ENCODE results near the gene BLM.
A peak's percentile ranks its signal among the peaks of the same experiment; 100 is the strongest.
"Not testable (repeated sequence)": the region's sequence is repeated elsewhere in the genome, so short reads cannot be mapped to it uniquely, and the experiment has no call there.

BLM gene

DNA sequence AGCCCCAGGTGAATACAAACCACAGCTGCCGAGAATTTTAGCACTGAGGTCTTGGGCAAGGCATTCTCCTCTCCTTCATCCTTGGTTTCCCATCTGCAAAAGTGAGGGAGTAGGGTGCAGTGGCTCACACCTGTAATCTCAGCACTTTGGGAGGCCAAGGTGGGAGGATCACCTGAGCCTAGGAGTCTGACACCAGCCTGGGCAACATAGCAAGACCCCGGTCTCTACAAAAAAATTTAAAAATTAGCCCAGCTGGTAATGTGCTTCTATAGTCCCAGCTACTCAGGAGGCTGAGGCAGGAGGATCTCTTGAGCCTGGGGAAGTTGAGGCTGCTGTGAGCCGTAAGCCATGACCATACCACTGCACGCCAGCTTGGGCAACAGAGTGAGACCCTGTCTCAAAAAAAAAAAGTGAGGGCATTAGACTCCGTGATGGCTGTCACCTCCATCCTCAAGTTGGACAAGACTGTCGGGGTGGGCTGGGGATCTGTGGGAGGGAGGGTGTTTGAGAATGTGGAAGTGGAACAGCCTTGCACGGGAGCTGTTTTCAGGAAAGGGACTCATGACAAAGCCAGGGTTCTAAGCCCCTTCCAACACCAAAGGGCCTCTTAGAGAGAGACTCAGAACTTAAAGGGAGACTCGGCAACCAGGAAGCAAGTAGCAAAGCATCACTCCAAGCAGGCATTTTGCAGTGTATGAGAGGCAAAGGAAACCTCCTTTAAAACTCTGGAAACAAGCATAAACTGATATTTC is 105.2 kb downstream of the BLM start:
- DNase-seq (ENCODE audit: low spot score) = no peak

DNA sequence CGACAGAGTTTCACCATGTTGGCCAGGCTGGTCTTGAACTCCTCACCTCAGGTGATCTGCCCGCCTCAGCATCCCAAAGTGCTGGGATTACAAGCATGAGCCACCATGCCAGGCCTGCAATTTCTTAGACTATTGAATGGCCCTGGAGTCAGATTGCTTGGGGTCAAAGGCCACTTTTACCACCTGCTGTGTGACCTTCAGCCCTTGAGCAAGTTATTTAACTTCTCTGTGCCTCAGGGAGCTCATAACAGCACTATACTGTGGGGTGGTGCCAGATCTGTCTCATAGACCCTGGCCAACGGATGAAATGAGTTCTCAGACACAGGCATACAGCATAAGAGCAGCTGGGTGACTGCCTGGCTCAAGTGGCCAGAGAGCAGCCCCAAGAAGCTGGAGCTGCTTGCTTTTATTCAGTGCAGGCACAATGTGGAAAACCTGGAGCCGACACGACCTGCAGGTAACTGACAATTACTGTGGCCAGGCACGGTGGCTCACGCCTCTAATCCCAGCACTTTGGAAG is 106.4 kb downstream of the BLM start:
- DNase-seq (ENCODE audit: low spot score) = no peak

DNA sequence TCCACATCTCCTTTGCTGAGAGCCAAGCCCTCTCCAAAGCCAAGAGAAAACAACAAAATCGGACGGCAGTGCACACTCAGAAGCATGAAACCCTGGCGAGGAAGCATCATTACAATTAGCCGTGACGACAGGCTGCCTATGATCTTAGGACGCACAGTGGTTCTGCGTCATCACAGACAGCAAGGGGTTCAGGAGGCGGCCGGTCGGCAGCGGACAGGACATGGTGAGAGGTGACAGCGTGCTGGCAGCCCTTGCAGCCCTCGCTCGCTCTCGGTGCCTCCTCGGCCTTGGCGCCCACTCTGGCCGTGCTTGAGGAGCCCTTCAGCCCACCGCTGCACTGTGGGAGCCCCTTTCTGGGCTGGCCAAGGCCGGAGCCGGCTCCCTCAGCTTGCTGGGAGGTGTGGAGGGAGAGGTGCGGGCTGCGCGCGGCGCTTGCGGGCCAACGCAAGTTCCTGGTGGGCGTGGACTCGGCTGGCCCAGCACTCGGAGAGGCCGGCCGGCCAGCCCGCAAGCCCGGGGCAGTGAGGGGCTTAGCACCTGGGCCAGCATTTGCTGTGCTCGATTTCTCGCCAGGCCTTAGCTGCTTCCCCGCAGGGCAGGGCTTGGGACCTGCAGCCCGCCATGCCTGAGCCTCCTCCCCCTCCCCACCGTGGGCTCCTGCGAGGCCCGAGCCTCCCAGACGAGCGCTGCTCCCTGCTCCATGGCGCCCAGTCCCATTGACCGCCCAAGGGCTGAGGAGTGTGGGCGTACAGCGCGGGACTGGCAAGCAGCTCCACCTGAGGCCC is 108.2 kb downstream of the BLM start:
- not testable (repeated sequence) for DNase-seq (ENCODE audit: low spot score)

- not testable (repeated sequence) for DNase-seq (ENCODE audit: low spot score)
Observed at GRCh38 chr15:90826206-90826885, 109.2 kb downstream of the BLM start.

DNA sequence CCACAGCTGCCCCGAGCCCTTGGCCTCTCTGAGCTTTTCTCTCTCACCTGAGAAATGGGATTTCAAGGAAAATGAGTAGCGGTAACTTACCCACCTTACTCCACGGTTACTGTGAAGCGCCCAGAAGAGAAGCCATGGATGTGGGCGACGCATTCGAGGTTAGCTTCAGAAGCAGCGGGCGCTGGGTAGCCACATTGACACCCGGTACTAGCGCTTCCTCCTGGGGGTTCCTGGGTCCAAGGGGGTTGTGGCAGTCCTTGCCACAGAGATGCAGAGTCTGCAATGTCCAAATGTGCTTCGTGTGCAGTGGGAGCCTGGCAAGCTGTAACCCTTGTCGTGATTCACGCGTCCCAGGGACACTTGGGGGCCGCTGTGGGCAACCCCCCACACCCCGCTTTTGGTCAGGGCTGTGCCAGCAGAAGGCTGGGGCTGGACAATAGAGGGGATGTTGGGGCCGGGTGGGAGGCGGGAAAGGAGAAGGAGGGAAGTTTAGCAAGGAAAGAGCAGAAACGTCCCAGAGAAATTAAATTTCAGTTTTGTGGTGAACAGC is 109.8 kb downstream of the BLM start:
- no peak for DNase-seq (ENCODE audit: low spot score)

DNA sequence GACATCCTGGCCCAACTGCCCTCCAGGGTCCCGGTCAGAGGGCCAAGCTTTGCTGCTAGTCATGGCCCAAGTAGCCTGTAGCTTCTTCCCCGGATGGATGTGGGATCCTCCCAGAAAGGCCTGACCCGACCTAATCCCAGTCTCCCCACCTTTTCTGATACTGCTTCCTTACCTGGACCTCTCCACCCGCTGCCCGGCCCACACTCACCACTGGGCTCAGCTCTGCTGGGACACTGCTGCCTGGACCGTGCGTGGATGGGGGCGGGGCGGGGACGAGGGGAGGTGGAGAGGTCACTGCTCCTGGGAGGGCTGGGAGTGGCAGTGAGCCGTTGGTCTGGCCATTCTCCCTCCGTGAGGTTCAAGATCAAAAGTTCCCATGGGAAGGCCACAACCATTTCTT is 111.0 kb downstream of the BLM start:
- DNase-seq (ENCODE audit: low spot score) = no peak

DNA sequence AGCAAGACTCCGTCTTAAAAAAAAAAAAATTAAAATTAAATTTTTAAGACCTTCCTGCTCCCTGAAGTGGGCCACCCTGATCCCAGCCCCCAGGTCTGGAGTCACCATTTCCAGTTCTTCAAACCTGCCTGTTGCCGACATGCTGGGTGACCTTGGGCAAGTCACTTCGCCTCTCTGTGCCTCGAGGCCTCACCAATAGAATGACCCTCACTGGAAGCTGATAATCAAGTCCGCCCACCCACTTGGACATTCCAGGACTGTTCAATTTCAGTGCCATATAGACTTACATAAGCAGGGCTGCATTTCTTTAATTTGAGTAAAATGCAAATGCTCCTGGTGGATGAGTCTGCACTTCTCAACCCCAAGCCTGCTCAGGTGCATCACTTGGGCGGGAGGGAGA is 112.0 kb downstream of the BLM start:
- DNase-seq (ENCODE audit: low spot score) = no peak

DNA sequence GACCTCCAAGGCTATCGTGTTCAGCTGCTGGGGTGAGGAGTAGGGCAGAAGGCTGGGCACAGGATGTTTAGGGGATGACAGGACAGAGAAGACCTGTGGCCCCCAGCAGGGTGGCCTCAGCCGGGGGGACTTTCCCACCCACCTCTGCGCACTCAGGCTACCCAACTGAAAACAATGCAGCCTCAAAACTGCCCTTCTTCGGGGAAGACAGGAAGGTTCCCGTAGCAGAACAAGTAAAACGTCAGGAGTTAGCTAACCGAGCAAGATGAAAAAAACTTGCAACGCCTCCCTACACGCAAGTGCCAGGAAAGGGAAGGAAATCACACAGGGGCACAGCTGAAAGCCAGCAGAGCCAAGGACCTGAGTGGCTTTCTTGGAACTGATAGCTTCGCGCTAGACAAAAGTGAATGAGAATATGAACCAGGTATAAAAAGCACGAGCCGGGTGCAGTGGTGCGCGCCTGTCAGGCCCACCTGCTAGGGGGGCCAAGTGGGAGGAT is 112.8 kb downstream of the BLM start:
- no peak for DNase-seq (ENCODE audit: low spot score)

DNA sequence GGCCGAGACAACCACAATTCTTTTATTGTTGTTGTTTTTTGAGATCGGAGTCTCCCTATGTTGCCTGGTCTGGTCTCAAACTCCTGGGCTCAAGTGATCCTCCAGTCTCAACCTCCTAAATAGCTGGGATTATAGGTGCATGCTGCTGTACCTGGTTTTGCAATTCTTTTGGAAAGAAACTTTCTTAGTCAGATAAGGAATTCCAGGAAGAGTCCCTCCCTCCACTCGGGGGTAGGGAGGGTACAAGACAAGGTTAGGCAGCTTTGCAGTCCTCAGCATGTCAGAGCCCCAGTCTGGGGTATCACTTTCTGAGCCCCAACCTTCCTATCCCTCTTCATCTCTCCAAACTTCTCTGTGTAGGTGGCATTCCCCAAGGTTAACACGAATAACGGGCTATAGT is 117.5 kb downstream of the BLM start:
- no peak for DNase-seq (ENCODE audit: low spot score)

GRCh38 chr15:90836296-90836871 is 119.2 kb downstream of the BLM start:
- DNase-seq (ENCODE audit: low spot score) = peak; percentile 61

GRCh38 chr15:90837094-90837493 is 119.9 kb downstream of the BLM start:
- no peak for DNase-seq (ENCODE audit: low spot score)

GRCh38 chr15:90838139-90838538 is 121.0 kb downstream of the BLM start:
- DNase-seq (ENCODE audit: low spot score) = no peak

- DNase-seq (ENCODE audit: low spot score) = no peak
Observed at GRCh38 chr15:90838544-90838943, 121.4 kb downstream of the BLM start.

- DNase-seq (ENCODE audit: low spot score) = no peak
Observed at GRCh38 chr15:90839187-90840071, 122.3 kb downstream of the BLM start.

DNA sequence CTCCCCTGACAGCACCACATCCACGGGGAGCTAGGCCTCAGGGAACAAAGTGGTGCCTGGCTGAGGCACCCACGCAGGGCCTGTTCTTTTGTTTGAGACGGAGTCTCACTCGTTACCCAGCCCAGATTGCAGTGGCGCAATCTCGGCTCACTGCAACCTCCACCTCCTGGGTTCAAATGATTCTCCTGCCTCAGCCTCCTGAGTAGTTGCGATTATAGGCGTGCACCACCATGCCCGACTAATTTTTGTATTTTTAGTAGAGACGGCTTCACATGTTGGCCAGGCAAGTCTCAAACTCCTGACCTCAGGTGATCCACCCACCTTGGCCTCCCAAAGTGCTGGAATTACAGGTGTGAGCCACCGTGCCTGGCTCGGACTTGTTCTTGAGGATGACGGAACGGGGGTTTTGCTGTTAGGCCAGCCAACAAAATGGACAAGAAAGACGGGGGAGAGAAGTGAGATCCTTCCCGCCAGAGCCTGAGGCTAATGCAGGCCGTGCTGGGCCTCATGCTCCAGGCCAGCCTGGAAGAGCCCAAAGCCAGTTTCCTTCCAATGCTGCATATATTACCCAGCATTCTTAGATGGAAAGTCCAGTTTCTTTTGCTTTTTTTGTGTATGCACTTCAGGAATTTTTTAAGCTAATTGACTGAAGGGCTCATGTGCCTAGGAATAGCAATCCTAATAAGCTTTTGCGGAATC is 123.2 kb downstream of the BLM start:
- no peak for DNase-seq (ENCODE audit: low spot score)

GRCh38 chr15:90840954-90841353 is 123.8 kb downstream of the BLM start:
- DNase-seq (ENCODE audit: low spot score) = no peak

DNA sequence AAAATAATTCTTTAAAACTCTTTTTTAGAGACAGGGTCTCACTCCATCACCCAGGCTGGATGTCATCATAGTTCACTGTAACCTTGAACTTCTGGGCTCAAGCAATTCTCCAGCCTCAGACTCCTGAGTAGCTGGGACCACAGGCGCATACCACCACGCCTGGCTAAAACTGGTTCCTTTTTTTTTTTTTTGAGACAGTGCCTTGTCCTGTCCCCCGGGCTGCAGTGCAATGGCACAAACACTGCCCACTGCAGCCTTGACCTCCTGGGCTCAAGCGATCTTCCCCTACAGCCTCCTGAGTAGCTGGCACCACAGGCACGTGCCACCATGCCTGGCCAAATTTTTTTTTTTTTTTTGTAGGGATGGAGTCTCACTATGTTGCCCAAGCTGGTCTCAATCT is 127.5 kb downstream of the BLM start:
- no peak for DNase-seq (ENCODE audit: low spot score)

DNA sequence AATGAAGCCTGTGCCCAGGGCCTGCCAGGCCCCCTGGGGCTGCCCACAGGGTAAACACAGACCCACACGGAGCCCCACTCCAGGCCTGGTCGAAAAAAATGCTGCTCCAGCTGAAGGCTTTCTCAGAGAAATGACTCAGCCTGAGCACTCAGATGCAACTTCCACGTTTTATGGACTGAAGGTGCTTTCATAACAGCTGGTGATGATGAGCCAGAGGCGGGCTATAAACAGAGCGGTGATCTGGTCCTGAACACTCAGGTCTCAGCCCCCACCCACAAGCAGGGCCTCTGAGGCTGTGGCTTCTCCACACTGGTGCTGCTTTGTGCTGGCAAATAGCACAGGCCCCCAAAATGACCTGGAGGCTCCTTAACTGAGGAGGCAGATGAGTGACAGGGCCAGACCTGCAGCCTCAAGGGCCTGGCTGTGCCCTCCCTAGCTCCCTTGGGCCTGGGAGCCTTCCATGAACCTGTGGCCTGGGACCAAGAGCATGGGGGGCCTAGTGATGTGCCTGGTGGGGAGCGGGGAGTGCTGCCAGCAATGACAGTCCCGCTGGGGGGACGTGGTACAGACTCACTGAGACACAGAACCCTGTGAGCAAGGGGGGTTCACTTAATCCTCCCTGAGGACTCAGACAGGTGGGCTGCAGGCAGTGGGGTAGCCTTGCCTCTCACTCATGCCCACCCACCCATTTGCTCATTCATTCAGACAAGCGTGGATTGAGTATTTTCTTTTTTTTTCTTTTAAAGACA is 128.2 kb downstream of the BLM start:
- peak; percentile 77 for DNase-seq (ENCODE audit: low spot score)

GRCh38 chr15:90849424-90849823 is 132.3 kb downstream of the BLM start:
- not testable (repeated sequence) for DNase-seq (ENCODE audit: low spot score)

All from AG08396 (cell line).